Keratinocyte (primary cell): Measurements from ENCODE around the gene NCOA3. TPM values are rescaled to one million over a fixed set of nuclear protein-coding genes. Genes with fewer than 3 reads are reported as not detected.

Experiments
- DNase-seq: peaks from one replicate; pipeline ENCODE4 v3.0.0-alpha.2; 2011; ENCODE audit warnings: low read depth, missing footprints, low spot score
- FAIRE-seq: peaks from 2 replicates; lab custom pipeline; 2011; peaks lifted over from hg19 to GRCh38; lab: Jason Lieb, UNC
- H2AFZ ChIP-seq: 2 replicates; pipeline ENCODE4 v1.6.0; 2012; ENCODE audit warnings: low read length, control low read depth, inconsistent platforms; ENCODE audit not compliant: control insufficient read depth
- H3K27ac ChIP-seq: 2 replicates; pipeline ENCODE4 v1.5.1; 2011; ENCODE audit warnings: low read length; ENCODE audit not compliant: control insufficient read depth, insufficient read depth
- H3K27me3 ChIP-seq: 3 replicates; pipeline ENCODE4 v1.6.0; 2011; ENCODE audit warnings: low read length; ENCODE audit not compliant: control insufficient read depth, insufficient read depth; ENCODE audit errors: extremely low read depth
- H3K36me3 ChIP-seq, 2 experiments: 2 replicates in 1 of 2; 3 replicates in 1 of 2; pipeline ENCODE4 v1.5.1; 2011; ENCODE audit warnings: low read length in 2 of 2, mild to moderate bottlenecking in 1 of 2; ENCODE audit not compliant: control insufficient read depth in 2 of 2, insufficient read depth in 2 of 2; ENCODE audit errors: extremely low read depth in 1 of 2
- H3K4me1 ChIP-seq: 3 replicates; pipeline ENCODE4 v1.5.1; 2011; ENCODE audit warnings: low read length; ENCODE audit not compliant: control insufficient read depth, insufficient read depth; ENCODE audit errors: extremely low read depth
- H3K4me2 ChIP-seq: 3 replicates; pipeline ENCODE4 v1.6.0; 2011; ENCODE audit warnings: low read depth, low read length; ENCODE audit not compliant: control insufficient read depth, insufficient read depth; ENCODE audit errors: extremely low read depth
- H3K4me3 ChIP-seq, 3 experiments: fragments of 200-600 bp in 1 of 3; sonication (generic) in 1 of 3; 2 replicates in 2 of 3; 3 replicates in 1 of 3; pipeline ENCODE4 v1.5.1; 2011 to 2016; ENCODE audit warnings: low read length in 3 of 3, mild to moderate bottlenecking in 3 of 3, control low read depth in 2 of 3, inconsistent platforms in 1 of 3, low read depth in 1 of 3, mixed read lengths in 1 of 3, mixed run types in 1 of 3, moderate library complexity in 1 of 3; ENCODE audit not compliant: control insufficient read depth in 2 of 3, insufficient read depth in 2 of 3; ENCODE audit errors: extremely low read depth in 1 of 3
- H3K79me2 ChIP-seq: 2 replicates; pipeline ENCODE4 v1.6.0; 2012; ENCODE audit warnings: low read length; ENCODE audit not compliant: control insufficient read depth, insufficient read depth
- H3K9ac ChIP-seq: 3 replicates; pipeline ENCODE4 v1.6.0; 2011; ENCODE audit warnings: low read length; ENCODE audit not compliant: control insufficient read depth, insufficient read depth; ENCODE audit errors: extremely low read depth
- H3K9me1 ChIP-seq: 3 replicates; pipeline ENCODE4 v1.6.0; 2011; ENCODE audit warnings: low read length; ENCODE audit not compliant: control insufficient read depth, insufficient read depth; ENCODE audit errors: extremely low read depth
- H3K9me3 ChIP-seq: 2 replicates; pipeline ENCODE4 v1.5.1; 2012; ENCODE audit warnings: low read depth, low read length; ENCODE audit not compliant: control insufficient read depth
- H4K20me1 ChIP-seq: 3 replicates; pipeline ENCODE4 v1.6.0; 2011; ENCODE audit warnings: low read length; ENCODE audit not compliant: control insufficient read depth, insufficient read depth; ENCODE audit errors: extremely low read depth
- CTCF ChIP-seq, 3 experiments: IDR thresholded peaks in 1 of 3; conservative IDR thresholded peaks in 1 of 3; optimal IDR thresholded peaks in 1 of 3; 2 replicates in 2 of 3; 3 replicates in 1 of 3; pipeline versions ENCODE3 to v1.5.1; 2011; ENCODE audit warnings: low read length in 3 of 3, mild to moderate bottlenecking in 3 of 3, moderate library complexity in 2 of 3, control low read depth in 1 of 3, inconsistent platforms in 1 of 3; ENCODE audit not compliant: insufficient read depth in 2 of 3; ENCODE audit errors: extremely low read depth in 1 of 3
- EZH2 ChIP-seq: IDR thresholded peaks from one replicate; pipeline ENCODE4 v1.6.1; 2012; ENCODE audit warnings: inconsistent platforms, mild to moderate bottlenecking, low read length, moderate library complexity
- dilution Hi-C: fragments of 300-500 bp; cut with MboI; formaldehyde crosslinking; loops from one replicate; pipeline ENCODE4 v1.7.0; 2020; ENCODE audit warnings: low sequenced_read_pairs; ENCODE audit not compliant: extremely low pct_ligation_motif_present
- polyA plus RNA-seq, 5 experiments: library from polyadenylated mRNA; depleted of rRNA in 3 of 5; stranded (reverse) in 3 of 5; stranded (forward) in 1 of 5; unstranded in 1 of 5; fragments of >200 nt; gene quantifications; 1 replicate in 1 of 5; 2 replicates in 3 of 5; 3 replicates in 1 of 5; pipeline versions ENCODE4 v1.2.1 to v1.2.3, GENCODE V29; 2011 to 2012; ENCODE audit warnings: missing spikeins in 2 of 5, low read depth in 1 of 5, low replicate concordance in 1 of 5

NCOA3 gene
- polyA plus RNA-seq, 1 donor (not counting 4 experiments of a cell fraction or from before 2014, with no cell fraction given): 25.8 TPM

- peak; percentile 87 for DNase-seq
- Histone ChIP-seq H3K36me3 (no peaks in the 10 kb centered on the region), H3K27ac (peak overlapping the region; percentile 79), H3K9me3 (no peaks in the 10 kb centered on the region), H3K4me3 (peak overlapping the region in 1 of 3 experiments; percentile 19), H3K9ac (peak overlapping the region; percentile 29), H4K20me1 (no peaks in the 10 kb centered on the region), H2AFZ (peak overlapping the region; percentile 48), H3K9me1 (no peaks in the 10 kb centered on the region), H3K4me2 (peak overlapping the region; percentile 72), H3K79me2 (no peaks in the 10 kb centered on the region), H3K4me1 (peaks cover 60% of the 10 kb centered on the region), H3K27me3 (no peaks in the 10 kb centered on the region)
- no peak for TF ChIP-seq EZH2
- no peak for TF ChIP-seq CTCF (optimal IDR thresholded peaks at IDR 0.05 in 1 of 3, IDR thresholded peaks at IDR 0.05 in 1 of 3, conservative IDR thresholded peaks at IDR 0.05 in 1 of 3; ENCODE audit: extremely low read depth in 1 of 3, insufficient read depth in 2 of 3, low read length in 3 of 3)
- peak; percentile 76 for FAIRE-seq
- dilution Hi-C loops: no loop called here
These were observed 48.4 kb upstream of the NCOA3 start for GRCh38 chr20:47453167-47453782.

DNA sequence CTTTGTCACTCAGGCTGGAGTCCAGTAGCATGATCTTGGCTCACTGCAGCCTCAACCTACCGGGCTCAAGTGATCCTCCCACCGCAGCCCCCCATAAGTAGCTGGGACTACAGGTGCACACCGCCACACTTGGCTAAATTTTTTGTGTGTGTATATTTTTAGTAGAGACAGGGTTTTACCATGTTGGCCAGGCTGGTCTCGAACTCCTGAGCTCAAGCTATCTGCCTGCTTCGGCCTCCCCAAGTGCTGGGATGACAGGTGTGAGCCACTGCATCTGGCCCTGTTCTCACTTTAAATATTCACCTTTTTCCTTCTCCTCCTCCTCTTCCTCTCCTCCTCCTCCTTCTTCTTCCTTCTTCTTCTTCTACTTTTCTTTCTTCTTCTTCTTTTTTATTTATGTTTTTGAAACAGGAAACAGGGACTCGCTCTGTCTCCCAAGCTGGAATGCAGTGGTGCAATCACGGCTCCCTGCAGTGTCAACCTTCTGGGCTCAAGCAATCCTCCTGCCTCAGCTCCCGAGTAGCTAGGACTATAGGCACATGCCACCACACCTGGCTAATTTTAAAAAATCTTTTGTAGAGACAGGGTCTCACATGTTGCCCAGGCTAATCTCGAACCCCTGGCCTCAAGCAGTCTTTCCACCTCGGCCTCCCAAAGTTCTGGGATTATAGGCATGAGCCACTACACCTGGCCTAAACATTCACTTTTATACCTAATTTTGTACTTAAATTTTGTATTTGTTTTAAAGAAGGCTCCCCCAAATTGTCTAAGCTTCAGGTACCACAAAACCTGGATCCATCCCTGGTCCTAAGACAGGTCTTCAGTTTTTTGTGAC, 47.2 kb upstream of the NCOA3 start:
- Histone ChIP-seq H3K79me2 (no peaks in the 10 kb centered on the region), H3K4me1 (peaks cover 60% of the 10 kb centered on the region), H3K9me3 (no peaks in the 10 kb centered on the region), H3K36me3 (no peaks in the 10 kb centered on the region), H3K27ac (peak overlapping the region; percentile 79), H3K9me1 (no peaks in the 10 kb centered on the region), H3K4me3 (no peak overlapping the region), H3K27me3 (no peaks in the 10 kb centered on the region), H3K9ac (peak overlapping the region; percentile 9), H2AFZ (no peak overlapping the region), H3K4me2 (no peak overlapping the region), H4K20me1 (no peaks in the 10 kb centered on the region)
- TF ChIP-seq EZH2 (no peak), CTCF (optimal IDR thresholded peaks at IDR 0.05 in 1 of 3, IDR thresholded peaks at IDR 0.05 in 1 of 3, conservative IDR thresholded peaks at IDR 0.05 in 1 of 3; ENCODE audit: extremely low read depth in 1 of 3, insufficient read depth in 2 of 3, low read length in 3 of 3) (no peak)
- dilution Hi-C loops: no loop called here
- DNase-seq: no peak
- FAIRE-seq: no peak
